Erythroblast (primary cell): Measurements from ENCODE around the gene IL6.

Experiments
- GATA1 ChIP-seq: IDR thresholded peaks from 2 replicates; pipeline ENCODE4 v1.6.1; 2011; ENCODE audit warnings: low read depth, mild to moderate bottlenecking, control low read depth, low read length, moderate library complexity
- POLR2A ChIP-seq: IDR thresholded peaks from 2 replicates; pipeline ENCODE4 v1.6.1; 2011; ENCODE audit warnings: mild to moderate bottlenecking, low read length

GRCh38 chr7:22695476-22696132, 31.4 kb upstream of the IL6 start:
- TF ChIP-seq POLR2A = no peak
- no peak for TF ChIP-seq GATA1
